GM12801 (cell line): Measurements from ENCODE around the gene ZNF18.

Source experiments
- CTCF ChIP-seq: IDR thresholded peaks from one replicate; pipeline ENCODE4 v1.5.1; 2011; ENCODE audit warnings: control low read depth; ENCODE audit not compliant: insufficient read length; ENCODE audit errors: extremely low read depth

Gene ZNF18

GRCh38 chr17:12034538-12034937 is 37.3 kb upstream of the ZNF18 start:
- TF ChIP-seq CTCF = no peak

GRCh38 chr17:12028611-12029010 is 31.3 kb upstream of the ZNF18 start:
- no peak for TF ChIP-seq CTCF

DNA sequence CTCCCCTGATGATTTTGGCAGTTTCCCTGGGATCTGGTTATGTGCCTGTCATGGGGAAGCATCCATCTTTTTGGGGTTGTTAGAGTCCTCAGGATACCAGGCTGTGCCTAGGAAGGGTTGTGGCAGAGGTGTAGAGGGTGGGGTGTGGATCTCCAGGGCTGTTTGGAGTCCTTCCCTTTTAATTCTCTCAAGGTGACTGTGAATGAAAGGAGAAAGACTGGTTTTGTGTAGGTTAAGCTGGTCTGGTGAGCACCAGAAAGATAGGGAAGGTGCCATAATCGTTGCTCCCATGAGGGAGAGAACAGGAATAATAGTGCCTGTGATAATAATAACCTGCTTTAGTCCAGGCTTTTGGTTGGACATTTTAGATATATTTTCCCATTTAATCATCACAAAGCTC is 30.4 kb upstream of the ZNF18 start:
- no peak for TF ChIP-seq CTCF

- no peak for TF ChIP-seq CTCF
These were observed 27.1 kb upstream of the ZNF18 start for GRCh38 chr17:12024327-12024726.

DNA sequence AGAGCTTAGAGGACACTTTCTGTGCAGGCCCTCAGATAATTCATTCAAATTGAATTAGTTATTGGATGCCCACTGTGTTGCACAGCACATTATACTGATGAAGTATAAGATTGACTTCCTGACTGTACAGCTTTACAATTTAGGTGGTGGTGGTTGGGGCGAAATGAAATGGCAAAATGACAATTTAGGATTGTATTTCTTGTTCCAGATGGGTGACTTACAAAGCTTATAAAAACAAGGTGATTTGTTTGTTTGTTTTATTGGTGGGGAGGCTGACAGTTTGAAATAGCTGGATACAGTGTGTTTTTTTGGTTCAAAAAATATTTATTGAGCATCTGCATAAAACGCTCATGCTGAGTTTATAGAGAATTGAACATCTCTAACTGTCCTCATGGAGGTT is 25.0 kb upstream of the ZNF18 start:
- TF ChIP-seq CTCF = no peak

DNA sequence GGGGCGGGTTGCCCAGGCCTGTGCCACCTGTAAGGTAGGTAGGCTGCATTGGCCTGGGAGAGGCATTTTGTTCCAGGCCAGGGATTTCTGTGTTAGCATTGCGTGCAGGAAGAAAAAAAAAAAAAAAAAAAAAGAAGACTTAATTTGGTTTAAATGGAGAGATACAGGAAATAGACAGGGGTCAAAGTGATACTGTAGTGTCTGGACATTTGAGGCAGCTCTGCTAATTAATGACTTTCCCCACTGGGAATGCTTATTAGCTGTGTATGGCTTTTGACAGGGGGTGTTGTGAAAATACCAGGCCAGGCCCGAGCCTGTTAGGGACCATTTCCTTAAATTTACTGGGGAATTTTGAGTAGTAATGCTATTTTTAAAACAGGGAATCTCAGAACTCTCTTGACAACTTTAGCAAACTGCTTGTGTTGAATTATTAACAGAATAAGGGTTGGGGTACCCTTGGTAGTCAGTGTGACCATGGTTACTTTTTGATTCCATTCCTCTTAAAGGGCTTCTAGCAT is 24.4 kb upstream of the ZNF18 start:
- no peak for TF ChIP-seq CTCF

- no peak for TF ChIP-seq CTCF
These were observed 23.7 kb upstream of the ZNF18 start, which contains the start of gene MAP2K4 for GRCh38 chr17:12020642-12021622. Gene MAP2K4 (plus strand): TSS chr17:12020877. CDS start chr17:12020887, 10 bp downstream.
